ENCODE data around the gene SP140L.

DNA sequence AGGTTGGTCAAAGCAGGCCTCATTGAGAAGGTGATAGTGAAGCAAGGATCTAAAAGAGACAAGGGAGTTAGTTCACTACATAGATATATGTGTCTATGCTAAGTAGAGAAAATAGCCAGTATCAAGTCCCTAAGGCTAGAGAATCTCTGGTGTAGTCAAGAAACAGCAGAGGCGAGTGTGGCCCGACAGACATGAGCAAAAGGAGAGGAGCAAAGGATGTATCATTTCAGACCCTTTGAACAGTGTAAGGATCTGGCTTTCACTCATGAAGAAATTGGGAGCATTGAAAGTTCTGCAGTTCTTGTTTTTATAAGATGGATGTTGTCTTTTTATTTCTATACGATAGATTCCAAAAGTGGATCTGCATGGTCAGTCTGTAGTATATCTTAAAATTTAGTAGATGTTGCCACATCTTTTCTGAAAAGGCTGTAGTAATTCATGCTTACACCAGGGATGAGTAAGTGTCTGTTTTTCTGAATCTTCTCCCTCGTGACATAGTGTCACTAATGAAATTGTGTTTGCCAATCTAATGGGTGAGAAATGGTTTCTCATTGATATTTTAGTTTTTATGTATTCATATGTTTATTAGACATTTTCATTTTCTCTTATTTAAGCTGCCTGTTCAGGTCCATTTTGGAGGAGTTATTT is 107.8 kb downstream of the SP140L start:
- TF ChIP-seq, protein P1, sequence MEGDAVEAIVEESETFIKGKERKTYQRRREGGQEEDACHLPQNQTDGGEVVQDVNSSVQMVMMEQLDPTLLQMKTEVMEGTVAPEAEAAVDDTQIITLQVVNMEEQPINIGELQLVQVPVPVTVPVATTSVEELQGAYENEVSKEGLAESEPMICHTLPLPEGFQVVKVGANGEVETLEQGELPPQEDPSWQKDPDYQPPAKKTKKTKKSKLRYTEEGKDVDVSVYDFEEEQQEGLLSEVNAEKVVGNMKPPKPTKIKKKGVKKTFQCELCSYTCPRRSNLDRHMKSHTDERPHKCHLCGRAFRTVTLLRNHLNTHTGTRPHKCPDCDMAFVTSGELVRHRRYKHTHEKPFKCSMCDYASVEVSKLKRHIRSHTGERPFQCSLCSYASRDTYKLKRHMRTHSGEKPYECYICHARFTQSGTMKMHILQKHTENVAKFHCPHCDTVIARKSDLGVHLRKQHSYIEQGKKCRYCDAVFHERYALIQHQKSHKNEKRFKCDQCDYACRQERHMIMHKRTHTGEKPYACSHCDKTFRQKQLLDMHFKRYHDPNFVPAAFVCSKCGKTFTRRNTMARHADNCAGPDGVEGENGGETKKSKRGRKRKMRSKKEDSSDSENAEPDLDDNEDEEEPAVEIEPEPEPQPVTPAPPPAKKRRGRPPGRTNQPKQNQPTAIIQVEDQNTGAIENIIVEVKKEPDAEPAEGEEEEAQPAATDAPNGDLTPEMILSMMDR (IDR thresholded peaks at IDR 0.05; ENCODE audit: low read depth, low read length), result no peak
- TF ChIP-seq POLR2A (IDR thresholded peaks at IDR 0.05; ENCODE audit: extremely low read depth, insufficient read length) (no peak), MYC (IDR thresholded peaks at IDR 0.05; ENCODE audit: low read depth, low read length) (no peak)
